ENCODE results near the gene TMEM132D.

Gene TMEM132D

GRCh38 chr12:129675947-129676346 is 227.9 kb downstream of the TMEM132D start:
- Mint-ChIP-seq H3K27me3 (ENCODE audit: low read depth) (no peaks in the 10 kb centered on the region), H3K36me3 (ENCODE audit: low read depth) (no peaks in the 10 kb centered on the region), H3K9me3 (peaks cover 9% of the 10 kb centered on the region), H3K4me3 (no peak overlapping the region), H3K27ac (no peak overlapping the region), H3K4me1 (no peaks in the 10 kb centered on the region)
- TF ChIP-seq CTCF (IDR thresholded peaks at IDR 0.05; ENCODE audit: unreplicated experiment in 3 of 3) = no peak

- peaks cover 9% of the 10 kb centered on the region for H3K9me3 Mint-ChIP-seq
Measured at GRCh38 chr12:129675496-129675895, 228.3 kb downstream of the TMEM132D start.

GRCh38 chr12:129673806-129674205 is 230.0 kb downstream of the TMEM132D start:
- Mint-ChIP-seq H3K27ac (no peak overlapping the region), H3K27me3 (ENCODE audit: low read depth) (no peaks in the 10 kb centered on the region), H3K4me1 (no peaks in the 10 kb centered on the region), H3K36me3 (ENCODE audit: low read depth) (no peaks in the 10 kb centered on the region), H3K9me3 (peaks cover 7% of the 10 kb centered on the region), H3K4me3 (no peak overlapping the region)
- no peak for TF ChIP-seq CTCF (IDR thresholded peaks at IDR 0.05; ENCODE audit: unreplicated experiment in 3 of 3)

More at GRCh38 chr12:129675496-129675895, 228.3 kb downstream of the TMEM132D start:
- no peaks in the 10 kb centered on the region for H3K36me3 Mint-ChIP-seq (ENCODE audit: low read depth)
- H3K4me1 Mint-ChIP-seq = no peaks in the 10 kb centered on the region
- no peak overlapping the region for H3K27ac Mint-ChIP-seq
- H3K27me3 Mint-ChIP-seq (ENCODE audit: low read depth) = no peaks in the 10 kb centered on the region
- TF ChIP-seq CTCF (IDR thresholded peaks at IDR 0.05; ENCODE audit: unreplicated experiment in 3 of 3) = no peak
- no peak overlapping the region for H3K4me3 Mint-ChIP-seq

GRCh38 chr12:129672110-129672509 is 231.7 kb downstream of the TMEM132D start:
- H3K36me3 Mint-ChIP-seq (ENCODE audit: low read depth) = no peaks in the 10 kb centered on the region
- H3K4me3 Mint-ChIP-seq = no peak overlapping the region
- H3K9me3 Mint-ChIP-seq = peaks cover 11% of the 10 kb centered on the region
- TF ChIP-seq CTCF (IDR thresholded peaks at IDR 0.05; ENCODE audit: unreplicated experiment in 3 of 3) = no peak
- H3K27ac Mint-ChIP-seq = no peak overlapping the region
- no peaks in the 10 kb centered on the region for H3K27me3 Mint-ChIP-seq (ENCODE audit: low read depth)
- H3K4me1 Mint-ChIP-seq = no peaks in the 10 kb centered on the region

GRCh38 chr12:129670256-129670920 is 233.4 kb downstream of the TMEM132D start:
- Mint-ChIP-seq H3K36me3 (ENCODE audit: low read depth) (no peaks in the 10 kb centered on the region), H3K27me3 (ENCODE audit: low read depth) (no peaks in the 10 kb centered on the region), H3K4me3 (no peak overlapping the region), H3K4me1 (no peaks in the 10 kb centered on the region), H3K27ac (no peak overlapping the region), H3K9me3 (peaks cover 9% of the 10 kb centered on the region)
- TF ChIP-seq CTCF (IDR thresholded peaks at IDR 0.05; ENCODE audit: unreplicated experiment in 3 of 3) = no peak

- no peak for TF ChIP-seq CTCF (IDR thresholded peaks at IDR 0.05; ENCODE audit: unreplicated experiment in 3 of 3)
- Mint-ChIP-seq H3K27ac (no peak overlapping the region), H3K9me3 (peaks cover 7% of the 10 kb centered on the region), H3K4me3 (no peak overlapping the region), H3K36me3 (ENCODE audit: low read depth) (no peaks in the 10 kb centered on the region), H3K27me3 (ENCODE audit: low read depth) (no peaks in the 10 kb centered on the region), H3K4me1 (peaks cover 2% of the 10 kb centered on the region)
Measured at GRCh38 chr12:129665414-129665813, 238.4 kb downstream of the TMEM132D start.

All from nephron (organoid).